CD4-positive, alpha-beta memory T cell (primary cell): ENCODE results near the gene RNMT. TPM values are rescaled to one million over a fixed set of nuclear protein-coding genes. Genes with fewer than 3 reads are reported as not detected.
"Not testable (repeated sequence)": the region's sequence is repeated elsewhere in the genome, so short reads cannot be mapped to it uniquely, and the experiment has no call there.

Source experiments
- CTCF ChIA-PET: fragments of 350-600 bp; sonication (Branson Sonifier 250); formaldehyde crosslinking; loops from one replicate; lab custom pipeline; 2021; ENCODE audit warnings: inconsistent platforms; ENCODE audit not compliant: partially characterized antibody; lab: Charles Lee
- POLR2A ChIA-PET: fragments of 350-600 bp; sonication (Branson Sonifier 250); formaldehyde crosslinking; loops from one replicate; lab custom pipeline; 2021; ENCODE audit not compliant: partially characterized antibody; lab: Charles Lee
- DNase-seq, 5 donors: peaks; one replicate each; pipeline versions ENCODE4 v3.0.0 to v3.0.0-alpha.2; 2020 to 2022; ENCODE audit warnings: mixed read lengths in 1 of 5
- H3K27ac ChIP-seq: one replicate; pipeline ENCODE4 v1.7.0; 2013; ENCODE audit warnings: low read depth, low read length
- H3K27me3 ChIP-seq: 2 replicates; pipeline ENCODE4 v1.7.0; 2013; ENCODE audit warnings: mild to moderate bottlenecking, low read length, moderate library complexity; ENCODE audit not compliant: insufficient read depth
- H3K36me3 ChIP-seq: 2 replicates; pipeline ENCODE4 v1.7.0; 2013; ENCODE audit warnings: mild to moderate bottlenecking, low read length, moderate library complexity; ENCODE audit not compliant: insufficient read depth
- H3K4me1 ChIP-seq: 2 replicates; pipeline ENCODE4 v1.7.0; 2013; ENCODE audit warnings: mild to moderate bottlenecking, low read length, moderate library complexity; ENCODE audit not compliant: insufficient read depth
- H3K4me3 ChIP-seq, 2 donors: one replicate each; pipeline ENCODE4 v1.7.0; 2013; ENCODE audit warnings: low read length in 2 of 2, mild to moderate bottlenecking in 1 of 2
- H3K9me3 ChIP-seq, 2 donors: one replicate each; pipeline ENCODE4 v1.7.0; 2013; ENCODE audit warnings: low read length in 2 of 2, control low read depth in 1 of 2; ENCODE audit not compliant: control insufficient read depth in 1 of 2
- H3K27ac Mint-ChIP-seq, 7 donors: one replicate each; pipeline ENCODE4 v1.8.0; 2020 to 2021; ENCODE audit warnings: mixed read lengths in 7 of 7, mild to moderate bottlenecking in 6 of 7, inconsistent platforms in 3 of 7, moderate library complexity in 3 of 7
- H3K27me3 Mint-ChIP-seq, 2 donors: one replicate each; pipeline ENCODE4 v1.8.0; 2020 to 2021; ENCODE audit warnings: mixed read lengths in 2 of 2
- H3K36me3 Mint-ChIP-seq, 2 donors: one replicate each; pipeline ENCODE4 v1.8.0; 2020 to 2021; ENCODE audit warnings: mixed read lengths in 2 of 2, inconsistent platforms in 1 of 2, mild to moderate bottlenecking in 1 of 2
- H3K4me1 Mint-ChIP-seq, 4 donors: one replicate each; pipeline ENCODE4 v1.8.0; 2020 to 2021; ENCODE audit warnings: mixed read lengths in 4 of 4, mild to moderate bottlenecking in 1 of 4
- H3K4me3 Mint-ChIP-seq, 8 donors: one replicate each; pipeline ENCODE4 v1.8.0; 2020 to 2021; ENCODE audit warnings: mixed read lengths in 8 of 8, mild to moderate bottlenecking in 7 of 8, moderate library complexity in 6 of 8, inconsistent platforms in 3 of 8
- H3K9me3 Mint-ChIP-seq, 8 donors: one replicate each; pipeline ENCODE4 v1.8.0; 2020 to 2021; ENCODE audit warnings: mixed read lengths in 8 of 8, mild to moderate bottlenecking in 5 of 8, inconsistent platforms in 3 of 8, moderate library complexity in 1 of 8
- intact Hi-C: fragments of 100-400 bp; cut with micrococcal nuclease; formaldehyde crosslinking; loops from one replicate; pipeline ENCODE4 v1.15.1; 2023
- polyA plus RNA-seq, 2 donors: library from polyadenylated mRNA; unstranded; fragments of 300-500 nt; fragmentation: Illumina TruSeq; gene quantifications; one replicate each; pipeline ENCODE4 v1.2.3, GENCODE V29; 2021
- total RNA-seq, 2 experiments: library from RNA; stranded (reverse); gene quantifications; one replicate each; pipeline ENCODE4 v1.2.3, GENCODE V29; 2021

RNMT gene
- total and polyA plus RNA-seq, 4 experiments from 2014 or later = 40.4 to 55.0 (median 52.0) TPM

DNA sequence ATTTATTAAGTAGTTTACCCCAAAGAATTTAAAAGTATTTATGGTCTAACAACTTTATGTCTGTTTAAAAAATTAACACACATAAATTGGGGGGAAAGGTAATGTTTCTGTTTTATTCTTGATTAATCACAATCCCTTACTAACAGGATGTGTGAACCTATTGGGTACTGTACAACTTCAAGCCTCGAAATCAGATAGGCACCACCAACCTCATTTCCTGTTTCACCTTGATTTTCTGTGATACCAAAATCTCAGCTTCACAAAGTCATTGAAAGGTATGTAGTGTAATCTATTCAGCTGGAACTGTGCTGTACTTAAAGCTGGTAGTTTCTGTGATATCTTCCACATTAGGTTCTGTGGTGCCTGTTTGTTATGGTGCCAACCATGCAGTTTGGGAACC, 4.0 kb downstream of the RNMT start:
- intact Hi-C loops = no loop called here

GRCh38 chr18:13735681-13736080, 9.2 kb downstream of the RNMT start:
- no peaks in the 10 kb centered on the region for H3K9me3 ChIP-seq
- peak overlapping the region in 2 of 7 donors; percentile 19 to 35 for H3K27ac Mint-ChIP-seq
- peaks cover 2% of the 10 kb centered on the region for H3K4me1 ChIP-seq
- no peak overlapping the region for H3K4me3 Mint-ChIP-seq
- DNase-seq = no peak
- H3K4me1 Mint-ChIP-seq = peaks cover 8 to 13% (median 10%) of the 10 kb centered on the region in 4 donors
- peaks cover 0 to 2% (median 0%) of the 10 kb centered on the region in 8 donors for H3K9me3 Mint-ChIP-seq
- peaks cover 60 to 71% of the 10 kb centered on the region in 2 donors for H3K36me3 Mint-ChIP-seq
- H3K4me3 ChIP-seq = no peak overlapping the region
- no peaks in the 10 kb centered on the region for H3K27me3 Mint-ChIP-seq
- POLR2A ChIA-PET = no interaction called here
- H3K27me3 ChIP-seq = no peaks in the 10 kb centered on the region
- H3K27ac ChIP-seq = no peak overlapping the region
- peaks cover 62% of the 10 kb centered on the region for H3K36me3 ChIP-seq
- intact Hi-C loops = no loop called here
- CTCF ChIA-PET = interaction anchor here (5.0 kb wide), 1 partner anchor 519 kb away, joined by 13 read pairs; no protein-coding TSS in a partner anchor

More for the DNA sequence above, 4.0 kb downstream of the RNMT start:
- peak in 4 of 5 donors; percentile 23 to 47 (median 32) for DNase-seq
- no peaks in the 10 kb centered on the region for H3K27me3 Mint-ChIP-seq
- peaks cover 0 to 2% (median 0%) of the 10 kb centered on the region in 8 donors for H3K9me3 Mint-ChIP-seq
- CTCF ChIA-PET = interaction anchor here (1.2 kb wide), 1 partner anchor 514 kb away, joined by 5 read pairs; no protein-coding TSS in a partner anchor
- H3K4me3 Mint-ChIP-seq = peak overlapping the region in 4 of 8 donors; percentile 31 to 51 (median 46)
- H3K4me3 ChIP-seq = no peak overlapping the region
- H3K36me3 ChIP-seq = peaks cover 17% of the 10 kb centered on the region
- POLR2A ChIA-PET = no interaction called here
- H3K27ac ChIP-seq = no peak overlapping the region
- peaks cover 20 to 53% of the 10 kb centered on the region in 2 donors for H3K36me3 Mint-ChIP-seq
- H3K9me3 ChIP-seq = no peaks in the 10 kb centered on the region
- no peaks in the 10 kb centered on the region for H3K27me3 ChIP-seq
- H3K4me1 Mint-ChIP-seq = peaks cover 36 to 55% (median 42%) of the 10 kb centered on the region in 4 donors
- H3K4me1 ChIP-seq = peaks cover 41% of the 10 kb centered on the region
- H3K27ac Mint-ChIP-seq = peak overlapping the region in 6 of 7 donors; percentile 30 to 87 (median 78)

DNA sequence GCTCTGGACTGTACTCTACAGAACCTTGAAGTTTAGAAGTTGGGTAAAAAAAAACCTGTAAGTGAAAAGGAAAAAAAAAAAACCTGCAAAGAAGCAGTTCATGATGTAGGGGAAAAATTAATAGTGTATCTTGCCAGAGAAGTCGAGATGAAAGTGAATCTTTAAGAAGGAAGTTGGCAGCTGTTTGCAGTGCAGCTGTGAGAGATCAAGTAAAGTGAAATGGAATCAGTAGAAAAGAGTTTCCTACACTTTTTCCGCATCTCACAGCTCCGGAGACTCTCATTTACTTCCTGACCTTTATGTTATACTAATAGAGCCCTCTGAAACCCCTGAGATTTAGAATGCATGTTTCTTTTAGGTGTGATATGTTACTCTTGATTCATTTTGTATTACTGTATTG, 19.2 kb downstream of the RNMT start:
- Histone ChIP-seq H3K36me3 (peaks cover 34% of the 10 kb centered on the region), H3K4me1 (no peaks in the 10 kb centered on the region), H3K27me3 (no peaks in the 10 kb centered on the region), H3K9me3 (no peaks in the 10 kb centered on the region), H3K4me3 (no peak overlapping the region), H3K27ac (no peak overlapping the region)
- Mint-ChIP-seq H3K4me1 (peaks cover 0 to 5% (median 3%) of the 10 kb centered on the region in 4 donors), H3K27ac (peak overlapping the region in 2 of 7 donors; percentile 14 to 15), H3K9me3 (peaks cover 0 to 5% (median 0%) of the 10 kb centered on the region in 8 donors), H3K36me3 (peaks cover 79 to 81% of the 10 kb centered on the region in 2 donors), H3K4me3 (no peak overlapping the region), H3K27me3 (no peaks in the 10 kb centered on the region)
- intact Hi-C loops = no loop called here
- POLR2A ChIA-PET = no interaction called here
- CTCF ChIA-PET = no interaction called here
- no peak for DNase-seq

DNA sequence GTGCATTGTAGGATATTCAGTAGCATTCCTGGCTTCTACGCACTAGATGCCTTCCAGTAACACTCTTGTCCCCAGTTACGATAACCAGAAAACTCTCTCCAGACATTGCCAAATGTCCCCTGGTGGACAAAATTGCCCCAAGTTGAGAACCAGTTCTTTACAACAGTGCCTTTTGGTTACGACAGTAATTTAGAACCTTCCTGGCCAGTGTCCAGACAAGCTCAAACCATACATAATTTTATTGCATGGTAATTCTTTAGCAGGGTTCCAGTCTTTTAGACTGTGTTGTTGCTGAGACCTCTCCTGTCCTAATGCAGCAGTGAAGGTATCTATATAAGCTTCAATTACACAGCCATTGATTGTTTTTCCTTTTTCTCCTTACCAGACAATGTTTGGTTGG, 20.2 kb downstream of the RNMT start:
- H3K9me3 Mint-ChIP-seq = peaks cover 0 to 5% (median 0%) of the 10 kb centered on the region in 8 donors

DNA sequence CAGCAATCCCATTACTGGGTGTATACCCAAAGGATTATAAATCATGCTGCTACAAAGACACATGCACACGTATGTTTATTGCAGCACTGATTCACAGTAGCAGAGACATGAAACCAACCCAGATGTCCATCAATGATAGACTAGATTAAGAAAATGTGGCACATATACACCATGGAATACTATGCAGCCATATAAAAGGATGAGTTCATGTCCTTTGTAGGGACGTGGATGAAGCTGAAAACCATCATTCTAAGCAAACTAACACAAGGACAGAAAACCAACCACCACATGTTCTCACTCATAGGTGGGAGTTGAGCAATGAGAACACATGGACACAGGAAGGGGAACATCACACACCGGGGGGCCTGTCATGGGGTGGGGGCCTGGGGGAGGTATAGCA, 25.1 kb downstream of the RNMT start:
- CTCF ChIA-PET = not testable (repeated sequence)

More for the DNA sequence above, 20.2 kb downstream of the RNMT start:
- ChIA-PET CTCF (no interaction called here), POLR2A (no interaction called here)
- no peak overlapping the region for H3K4me3 ChIP-seq
- H3K4me1 Mint-ChIP-seq = peaks cover 0 to 5% (median 3%) of the 10 kb centered on the region in 4 donors
- no peak overlapping the region for H3K27ac Mint-ChIP-seq
- peaks cover 79 to 85% of the 10 kb centered on the region in 2 donors for H3K36me3 Mint-ChIP-seq
- H3K36me3 ChIP-seq = peaks cover 26% of the 10 kb centered on the region
- no peaks in the 10 kb centered on the region for H3K27me3 Mint-ChIP-seq
- H3K4me3 Mint-ChIP-seq = no peak overlapping the region
- intact Hi-C loops = no loop called here
- H3K9me3 ChIP-seq = no peaks in the 10 kb centered on the region
- H3K27me3 ChIP-seq = no peaks in the 10 kb centered on the region
- DNase-seq = no peak
- H3K4me1 ChIP-seq = no peaks in the 10 kb centered on the region
- no peak overlapping the region for H3K27ac ChIP-seq

DNA sequence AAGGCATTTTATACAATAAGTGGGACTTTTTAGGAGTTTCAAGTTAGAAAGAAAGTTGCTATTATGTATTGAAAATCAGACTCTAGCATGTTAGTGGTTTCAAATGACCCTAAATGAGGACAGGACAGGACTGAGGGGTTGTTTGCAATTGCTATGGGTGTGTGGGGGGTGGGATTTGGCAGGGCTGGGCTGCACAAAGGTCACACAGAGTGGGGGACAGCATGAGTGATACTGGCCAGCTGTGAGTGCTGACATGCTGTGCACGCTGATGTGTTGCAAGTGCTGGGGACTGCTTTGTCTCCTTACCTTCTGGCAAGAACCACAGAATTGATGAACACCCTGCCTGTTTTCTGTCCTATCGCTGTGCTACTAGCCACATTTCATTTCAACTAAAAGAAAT, 29.8 kb downstream of the RNMT start:
- Mint-ChIP-seq H3K27me3 (no peaks in the 10 kb centered on the region), H3K36me3 (peaks cover 84 to 92% of the 10 kb centered on the region in 2 donors), H3K4me1 (no peaks in the 10 kb centered on the region), H3K9me3 (no peaks in the 10 kb centered on the region), H3K27ac (no peak overlapping the region), H3K4me3 (no peak overlapping the region)
- intact Hi-C loops = no loop called here
- peaks cover 30% of the 10 kb centered on the region for H3K36me3 ChIP-seq
- H3K4me3 ChIP-seq = no peak overlapping the region
- no peak for DNase-seq
- no peak overlapping the region for H3K27ac ChIP-seq
- H3K27me3 ChIP-seq = no peaks in the 10 kb centered on the region
- no peaks in the 10 kb centered on the region for H3K4me1 ChIP-seq
- ChIA-PET CTCF (no interaction called here), POLR2A (no interaction called here)
- H3K9me3 ChIP-seq = no peaks in the 10 kb centered on the region

More for the DNA sequence above, 25.1 kb downstream of the RNMT start:
- POLR2A ChIA-PET, H3K4me1 Mint-ChIP-seq, H3K9me3 Mint-ChIP-seq, H3K27me3 ChIP-seq, H3K4me3 ChIP-seq, DNase-seq, H3K27ac ChIP-seq, H3K27me3 Mint-ChIP-seq, intact Hi-C loops, H3K4me1 ChIP-seq, H3K4me3 Mint-ChIP-seq, H3K9me3 ChIP-seq: not testable (repeated sequence)
- Mint-ChIP-seq H3K27ac (peak overlapping the region in 2 of 7 donors; percentile 9 to 35), H3K36me3 (peaks cover 83 to 92% of the 10 kb centered on the region in 2 donors)
- H3K36me3 ChIP-seq = peaks cover 39% of the 10 kb centered on the region

- no peak overlapping the region for H3K4me3 Mint-ChIP-seq
- no peak overlapping the region for H3K4me3 ChIP-seq
- CTCF ChIA-PET = no interaction called here
- no peaks in the 10 kb centered on the region for H3K4me1 Mint-ChIP-seq
- intact Hi-C loops = no loop called here
- no peaks in the 10 kb centered on the region for H3K4me1 ChIP-seq
- H3K27ac ChIP-seq = no peak overlapping the region
- H3K9me3 ChIP-seq = no peaks in the 10 kb centered on the region
- H3K36me3 ChIP-seq = peaks cover 30% of the 10 kb centered on the region
- H3K27me3 ChIP-seq = no peaks in the 10 kb centered on the region
- DNase-seq = no peak
- peaks cover 84 to 91% of the 10 kb centered on the region in 2 donors for H3K36me3 Mint-ChIP-seq
- H3K27me3 Mint-ChIP-seq = no peaks in the 10 kb centered on the region
- H3K27ac Mint-ChIP-seq = no peak overlapping the region
- POLR2A ChIA-PET = no interaction called here
- peaks cover 0 to under 1% (median 0%) of the 10 kb centered on the region in 8 donors for H3K9me3 Mint-ChIP-seq
These were observed 30.2 kb downstream of the RNMT start for GRCh38 chr18:13756671-13757070.
